Activated T-cell treated with anti-CD3 and anti-CD28 coated beads, Interleukin-2, amount 50 U/mL, for 72 hours (primary cell): ENCODE measurements around the gene ACADS. TPM values are rescaled to one million over a fixed set of nuclear protein-coding genes. Genes with fewer than 3 reads are reported as not detected.

Source experiments
- ATAC-seq, 2 donors: fragments of 150-1000 bp; cut with Tn5 transposase; replicated peaks in 1 of 2; 2 replicates each; pipeline ENCODE4 v1.10.0; 2021; ENCODE audit warnings: moderate library complexity in 2 of 2, mild to moderate bottlenecking in 1 of 2
- DNase-seq, 2 donors: peaks; one replicate each; pipeline ENCODE4 v3.0.0; 2021 to 2022; ENCODE audit warnings: mixed read lengths in 1 of 2
- H3K27ac Mint-ChIP-seq: one replicate; pipeline ENCODE4 v1.8.0; 2022; ENCODE audit warnings: mild to moderate bottlenecking, moderate library complexity, mixed read lengths
- H3K27me3 Mint-ChIP-seq: one replicate; pipeline ENCODE4 v1.8.0; 2022; ENCODE audit warnings: low read depth, mixed read lengths
- H3K36me3 Mint-ChIP-seq, 2 donors: one replicate each; pipeline ENCODE4 v1.8.0; 2022; ENCODE audit warnings: mixed read lengths in 2 of 2, mild to moderate bottlenecking in 1 of 2; ENCODE audit not compliant: insufficient read depth in 2 of 2
- H3K4me1 Mint-ChIP-seq: one replicate; pipeline ENCODE4 v1.8.0; 2022; ENCODE audit warnings: low read depth, mixed read lengths
- H3K4me3 Mint-ChIP-seq, 2 donors: one replicate each; pipeline ENCODE4 v1.8.0; 2022; ENCODE audit warnings: mild to moderate bottlenecking in 2 of 2, mixed read lengths in 2 of 2, moderate library complexity in 2 of 2
- H3K9me3 Mint-ChIP-seq, 2 donors: one replicate each; pipeline ENCODE4 v1.8.0; 2022; ENCODE audit warnings: mixed read lengths in 2 of 2
- total RNA-seq, 2 donors: library from RNA; stranded (reverse); gene quantifications; one replicate each; pipeline ENCODE4 v1.2.3, GENCODE V29; 2022

The ACADS gene
- 10 to 100 TPM; 17.8 to 20.0 TPM for total RNA-seq

GRCh38 chr12:120725659-120726509 is at the start of gene ACADS:
Gene ACADS, plus strand, starts transcription at chr12:120725826. Its CDS starts 60 bp downstream, at chr12:120725886.
- Mint-ChIP-seq H3K4me1 (peaks cover 21% of the 10 kb centered on the region), H3K27me3 (no peaks in the 10 kb centered on the region), H3K36me3 (peaks cover 0 to 18% of the 10 kb centered on the region in 2 donors), H3K4me3 (peak within 1 kb of the TSS; percentile 82 to 92), H3K27ac (no peak within 1 kb of the TSS), H3K9me3 (no peaks in the 10 kb centered on the region)
- ATAC-seq: peak; percentile 100
- DNase-seq: peak; percentile 94 to 95

GRCh38 chr12:120677765-120678473 is 47.7 kb upstream of the ACADS start:
- Mint-ChIP-seq H3K4me1 (peaks cover 13% of the 10 kb centered on the region), H3K4me3 (peak overlapping the region; percentile 16 to 47), H3K9me3 (no peaks in the 10 kb centered on the region), H3K27ac (no peak overlapping the region), H3K27me3 (peaks cover 7% of the 10 kb centered on the region), H3K36me3 (no peaks in the 10 kb centered on the region)
- ATAC-seq (peak; percentile 82 to 90), DNase-seq (peak; percentile 24 to 33)

GRCh38 chr12:120678572-120678971 is 47.1 kb upstream of the ACADS start:
- peak in 1 of 2 donors; percentile 39 for ATAC-seq
- peaks cover 7% of the 10 kb centered on the region for H3K27me3 Mint-ChIP-seq
- no peak overlapping the region for H3K4me3 Mint-ChIP-seq
- H3K27ac Mint-ChIP-seq: no peak overlapping the region
- DNase-seq: no peak
- peaks cover 13% of the 10 kb centered on the region for H3K4me1 Mint-ChIP-seq
- no peaks in the 10 kb centered on the region for H3K9me3 Mint-ChIP-seq
- H3K36me3 Mint-ChIP-seq: no peaks in the 10 kb centered on the region

GRCh38 chr12:120680165-120680738 is 45.4 kb upstream of the ACADS start:
- Mint-ChIP-seq H3K27me3 (peaks cover 4% of the 10 kb centered on the region), H3K36me3 (no peaks in the 10 kb centered on the region), H3K27ac (no peak overlapping the region), H3K4me3 (no peak overlapping the region), H3K9me3 (no peaks in the 10 kb centered on the region), H3K4me1 (peaks cover 26% of the 10 kb centered on the region)
- no peak for ATAC-seq
- DNase-seq: no peak

GRCh38 chr12:120684523-120684932 is 41.1 kb upstream of the ACADS start:
- peak in 1 of 2 donors; percentile 6 for ATAC-seq
- Mint-ChIP-seq H3K36me3 (peaks cover 0 to 2% of the 10 kb centered on the region in 2 donors), H3K9me3 (no peaks in the 10 kb centered on the region), H3K27ac (no peak overlapping the region), H3K4me1 (peaks cover 35% of the 10 kb centered on the region), H3K4me3 (peak overlapping the region; percentile 53 to 89), H3K27me3 (no peaks in the 10 kb centered on the region)
- DNase-seq: peak; percentile 25 to 26

- no peaks in the 10 kb centered on the region for H3K9me3 Mint-ChIP-seq
- peaks cover 0 to 2% of the 10 kb centered on the region in 2 donors for H3K36me3 Mint-ChIP-seq
- ATAC-seq (no peak), DNase-seq (no peak)
- peak overlapping the region; percentile 68 for H3K27ac Mint-ChIP-seq
- H3K27me3 Mint-ChIP-seq: no peaks in the 10 kb centered on the region
- H3K4me3 Mint-ChIP-seq: peak overlapping the region; percentile 89 to 90
- H3K4me1 Mint-ChIP-seq: peaks cover 42% of the 10 kb centered on the region
Observed at GRCh38 chr12:120685522-120685921, 40.1 kb upstream of the ACADS start.

GRCh38 chr12:120686151-120686689 is 39.4 kb upstream of the ACADS start:
- Mint-ChIP-seq H3K9me3 (no peaks in the 10 kb centered on the region), H3K4me3 (peak overlapping the region; percentile 89 to 90), H3K4me1 (peaks cover 49% of the 10 kb centered on the region), H3K36me3 (peaks cover 0 to 2% of the 10 kb centered on the region in 2 donors), H3K27ac (peak overlapping the region; percentile 65), H3K27me3 (no peaks in the 10 kb centered on the region)
- DNase-seq (peak; percentile 98 to 99), ATAC-seq (peak; percentile 81 to 82)

- Mint-ChIP-seq H3K4me3 (peak within 1 kb of the TSS; percentile 89 to 100), H3K27ac (peak within 1 kb of the TSS; percentile 81), H3K4me1 (peaks cover 56% of the 10 kb centered on the region), H3K27me3 (no peaks in the 10 kb centered on the region), H3K36me3 (peaks cover 0 to 2% of the 10 kb centered on the region in 2 donors), H3K9me3 (no peaks in the 10 kb centered on the region)
- ATAC-seq: peak; percentile 84 to 87
- DNase-seq: peak; percentile 99 to 100
Observed at GRCh38 chr12:120686690-120687577, 38.7 kb upstream of the ACADS start, which contains the start of gene MLEC. Gene MLEC, plus strand, starts transcription at chr12:120687149. Its CDS starts 148 bp downstream, at chr12:120687297.

- no peaks in the 10 kb centered on the region for H3K27me3 Mint-ChIP-seq
- peaks cover 64% of the 10 kb centered on the region for H3K4me1 Mint-ChIP-seq
- DNase-seq (peak; percentile 35 to 52), ATAC-seq (no peak)
- peaks cover 0 to 4% of the 10 kb centered on the region in 2 donors for H3K36me3 Mint-ChIP-seq
- H3K4me3 Mint-ChIP-seq: peak overlapping the region; percentile 88 to 100
- H3K9me3 Mint-ChIP-seq: no peaks in the 10 kb centered on the region
- peak overlapping the region; percentile 24 for H3K27ac Mint-ChIP-seq
Observed at GRCh38 chr12:120687578-120688289, 37.9 kb upstream of the ACADS start.

- ATAC-seq (no peak), DNase-seq (no peak)
- H3K27me3 Mint-ChIP-seq: no peaks in the 10 kb centered on the region
- peaks cover 65% of the 10 kb centered on the region for H3K4me1 Mint-ChIP-seq
- peaks cover 0 to 6% of the 10 kb centered on the region in 2 donors for H3K36me3 Mint-ChIP-seq
- H3K9me3 Mint-ChIP-seq: no peaks in the 10 kb centered on the region
- H3K4me3 Mint-ChIP-seq: peak overlapping the region; percentile 88 to 100
- H3K27ac Mint-ChIP-seq: peak overlapping the region; percentile 74
Observed at GRCh38 chr12:120688527-120689071, 37.0 kb upstream of the ACADS start.

GRCh38 chr12:120689397-120690082 is 36.1 kb upstream of the ACADS start:
- ATAC-seq (no peak), DNase-seq (no peak)
- peak overlapping the region; percentile 88 to 100 for H3K4me3 Mint-ChIP-seq
- H3K4me1 Mint-ChIP-seq: peaks cover 59% of the 10 kb centered on the region
- H3K36me3 Mint-ChIP-seq: peaks cover 0 to 7% of the 10 kb centered on the region in 2 donors
- no peaks in the 10 kb centered on the region for H3K27me3 Mint-ChIP-seq
- H3K27ac Mint-ChIP-seq: peak overlapping the region; percentile 8
- no peaks in the 10 kb centered on the region for H3K9me3 Mint-ChIP-seq
